NCI-H1417 (cell line): ENCODE results near the gene ZNF624.

Experiments used
- DNase-seq, 3 experiments: peaks; one replicate each; lab custom pipeline; 2025; lab: John Stamatoyannopoulos, UW

ZNF624 gene

GRCh38 chr17:16593356-16594102, 60.1 kb downstream of the ZNF624 start:
- no peak for DNase-seq

GRCh38 chr17:16589097-16589969, 64.3 kb downstream of the ZNF624 start:
- peak; percentile 83 to 89 (median 87) for DNase-seq

GRCh38 chr17:16585796-16586195, 67.9 kb downstream of the ZNF624 start:
- no peak for DNase-seq

GRCh38 chr17:16584273-16584995, 69.2 kb downstream of the ZNF624 start:
- peak; percentile 67 to 85 (median 81) for DNase-seq

- no peak for DNase-seq
These were observed 69.9 kb downstream of the ZNF624 start for GRCh38 chr17:16583781-16584180.

- DNase-seq: no peak
These were observed 80.2 kb downstream of the ZNF624 start for GRCh38 chr17:16573466-16573865.
